GM18499 (cell line): ENCODE measurements around the gene CRYGS.
"Not testable (repeated sequence)": the region's sequence is repeated elsewhere in the genome, so short reads cannot be mapped to it uniquely, and the experiment has no call there.

ENCODE experiments used
- ATAC-seq: cut with Tn5 transposase; IDR thresholded peaks from one replicate; pipeline ENCODE4 v1.9.1; 2021; ENCODE audit warnings: moderate number of reproducible peaks; ENCODE audit not compliant: insufficient read depth, unreplicated experiment

CRYGS gene

GRCh38 chr3:186544281-186544680, at the start of gene CRYGS:
TSS of gene CRYGS (minus strand) at chr3:186544380. CDS start at chr3:186544326, 54 bp downstream.
- no peak for ATAC-seq

DNA sequence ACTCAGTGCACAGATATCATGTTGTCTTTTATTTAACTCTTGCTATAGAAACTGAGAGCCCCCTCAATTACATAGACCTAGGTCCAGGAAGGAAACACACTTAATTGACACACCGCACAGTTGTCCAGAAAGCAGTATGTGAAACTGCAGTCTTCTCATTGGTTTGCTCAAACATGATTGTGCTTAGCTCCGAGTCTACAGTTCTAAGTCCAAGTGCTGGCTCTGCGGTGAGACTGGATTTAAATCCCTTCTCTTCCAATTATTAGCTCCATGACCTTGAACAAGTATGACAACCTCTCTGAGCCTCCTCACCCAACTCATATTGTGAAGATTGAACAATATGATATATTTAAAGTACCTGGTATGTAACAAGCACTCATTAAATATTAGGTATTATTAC, 49.7 kb upstream of the CRYGS start:
- no peak for ATAC-seq

DNA sequence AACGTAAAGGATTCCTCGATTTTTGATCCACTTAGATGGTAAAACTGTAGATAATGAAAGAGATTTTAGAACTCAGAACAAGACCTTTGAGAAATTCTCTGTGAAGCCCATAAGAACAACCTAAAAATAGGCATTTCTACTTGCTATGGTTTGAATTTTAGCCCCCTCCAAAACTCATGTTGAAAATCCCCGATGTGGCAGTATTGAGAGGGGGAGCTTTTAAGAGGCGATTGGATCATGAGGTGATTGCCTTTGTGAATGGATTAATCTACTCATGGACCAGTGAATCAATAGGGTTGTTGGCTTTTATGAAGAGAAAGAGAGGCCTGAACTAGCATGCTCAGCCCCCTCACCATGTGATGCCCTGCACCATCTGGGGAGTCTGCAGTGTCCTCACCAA, 48.5 kb upstream of the CRYGS start:
- no peak for ATAC-seq

- no peak for ATAC-seq
Observed at GRCh38 chr3:186590580-186591295, 46.6 kb upstream of the CRYGS start.

DNA sequence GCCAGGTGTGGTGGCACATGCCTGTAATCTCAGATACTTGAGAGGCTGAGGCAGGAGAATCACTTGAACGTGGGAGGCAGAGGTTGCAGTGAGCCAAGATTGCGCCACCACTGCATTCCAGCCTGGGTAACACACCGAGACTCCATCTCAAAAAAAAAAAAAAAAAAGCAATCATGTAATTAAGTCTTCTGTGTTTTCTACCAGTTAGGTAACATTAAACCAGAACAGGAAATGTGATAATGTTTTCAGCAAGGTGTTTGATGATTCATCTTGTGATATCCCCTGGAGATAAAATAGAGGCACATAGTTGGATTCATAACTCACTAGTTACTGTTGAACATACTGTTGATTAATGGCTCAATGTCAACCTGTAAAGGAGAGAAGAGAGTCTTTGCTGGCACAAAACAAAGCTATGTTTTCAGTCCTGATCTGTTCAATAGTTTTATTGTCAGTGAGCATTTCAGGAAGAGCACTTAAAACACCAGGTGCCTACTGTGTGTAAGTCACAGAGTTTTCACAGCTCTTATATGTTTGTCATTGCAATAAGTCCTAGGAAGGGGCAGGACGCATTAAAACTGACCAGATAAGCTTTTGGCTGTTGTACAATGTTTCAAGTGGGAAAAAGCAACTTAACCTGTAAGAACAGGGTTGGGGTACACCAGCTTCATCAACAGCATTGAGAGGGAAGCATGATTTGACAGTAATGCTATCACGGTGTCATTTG, 45.8 kb upstream of the CRYGS start:
- ATAC-seq, result no peak

GRCh38 chr3:186589121-186589520, 44.9 kb upstream of the CRYGS start:
- ATAC-seq, result no peak

DNA sequence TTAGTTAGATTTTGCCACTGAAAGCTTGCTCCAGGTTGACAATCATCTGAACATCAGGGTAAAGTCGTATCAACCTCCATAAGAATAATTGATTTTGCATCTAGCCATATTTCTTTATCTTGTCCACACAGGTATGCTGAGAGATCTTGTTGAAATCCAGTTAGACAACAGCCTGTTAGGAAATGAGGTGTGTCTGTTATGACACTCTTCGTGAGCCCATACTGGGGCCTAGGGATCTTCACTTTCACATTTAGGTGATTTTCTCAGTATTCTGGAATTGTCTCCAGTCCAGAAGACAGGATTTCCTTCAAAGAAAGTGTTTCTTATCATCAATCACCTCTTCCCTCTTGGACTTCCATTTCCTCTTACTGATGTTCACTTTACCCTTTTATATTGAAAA, 44.5 kb upstream of the CRYGS start:
- ATAC-seq, result no peak

DNA sequence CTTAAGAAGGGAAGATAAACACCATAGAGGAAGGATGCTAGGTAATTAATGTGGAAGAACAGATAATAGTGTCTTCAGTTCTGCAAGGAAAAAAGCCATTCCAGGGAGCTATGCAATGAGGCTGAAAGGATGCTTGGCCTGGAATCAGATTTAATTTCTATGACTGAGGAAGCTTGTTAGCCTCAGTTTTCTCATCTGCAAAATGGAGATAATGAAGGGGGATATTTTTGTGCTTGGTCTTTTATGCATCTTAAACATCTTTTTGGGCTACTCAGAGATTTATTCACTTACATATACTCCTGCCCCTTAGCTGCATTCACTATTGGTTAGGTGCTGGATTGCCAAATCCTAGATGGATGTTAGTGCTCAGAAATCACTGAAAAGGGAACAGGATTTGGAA, 43.0 kb upstream of the CRYGS start:
- ATAC-seq, result no peak

DNA sequence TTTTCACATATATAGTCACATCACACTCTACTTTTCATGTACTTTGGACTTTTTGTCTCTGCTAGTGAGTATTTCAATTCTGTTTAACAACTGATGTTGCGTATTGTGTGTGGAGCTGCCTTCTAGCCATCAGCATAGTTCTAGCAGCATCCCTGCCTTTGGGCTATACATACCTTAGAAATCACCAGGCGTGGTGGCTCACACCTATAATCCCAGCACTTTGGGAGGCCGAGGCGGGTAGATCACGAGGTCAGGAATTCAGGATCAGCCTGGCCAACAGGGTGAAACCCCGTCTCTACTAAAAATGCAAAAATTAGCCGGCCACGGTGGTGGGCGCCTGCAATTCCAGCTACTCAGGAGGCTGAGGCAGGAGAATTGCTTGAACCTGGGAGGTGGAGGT, 42.1 kb upstream of the CRYGS start:
- ATAC-seq, result not testable (repeated sequence)

DNA sequence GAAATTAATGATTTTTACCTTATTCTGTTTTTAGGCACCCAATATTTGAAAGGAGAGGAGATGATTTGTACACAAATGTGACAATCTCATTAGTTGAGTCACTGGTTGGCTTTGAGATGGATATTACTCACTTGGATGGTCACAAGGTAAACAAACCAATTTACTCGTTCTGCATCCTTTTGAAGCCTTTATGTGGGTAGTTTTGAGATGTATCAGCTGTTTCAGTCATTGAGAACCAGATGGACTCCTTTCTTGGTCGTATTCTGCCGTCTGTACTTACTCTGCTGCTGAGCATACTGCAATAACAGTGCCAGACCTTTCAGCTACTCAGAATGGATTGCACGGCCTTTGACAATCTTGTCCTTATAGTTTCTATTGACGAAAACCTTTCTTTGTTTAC, 39.7 kb upstream of the CRYGS start:
- no peak for ATAC-seq

DNA sequence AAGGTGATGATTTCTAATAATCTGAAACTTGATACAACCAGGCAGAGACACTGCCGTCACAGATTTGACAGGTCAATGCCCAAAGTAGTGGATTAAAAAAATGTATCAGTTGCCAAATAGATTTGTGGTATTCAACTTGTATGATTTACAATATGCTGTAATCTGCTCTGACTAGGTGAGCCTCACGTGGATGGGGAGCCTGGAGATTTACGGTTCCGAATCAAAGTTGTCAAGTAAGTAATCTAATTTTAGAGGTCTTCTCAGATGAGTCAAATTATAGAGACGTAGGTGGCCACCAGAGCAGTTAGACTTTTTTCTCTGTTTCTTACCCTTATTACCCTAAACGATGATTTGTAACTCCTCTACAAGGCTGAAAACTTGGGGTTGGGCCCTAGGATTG, 38.4 kb upstream of the CRYGS start:
- no peak for ATAC-seq

GRCh38 chr3:186580785-186581184, 36.6 kb upstream of the CRYGS start:
- no peak for ATAC-seq

- no peak for ATAC-seq
Observed at GRCh38 chr3:186577521-186577920, 33.3 kb upstream of the CRYGS start.

GRCh38 chr3:186571644-186572013, 27.4 kb upstream of the CRYGS start:
- no peak for ATAC-seq

DNA sequence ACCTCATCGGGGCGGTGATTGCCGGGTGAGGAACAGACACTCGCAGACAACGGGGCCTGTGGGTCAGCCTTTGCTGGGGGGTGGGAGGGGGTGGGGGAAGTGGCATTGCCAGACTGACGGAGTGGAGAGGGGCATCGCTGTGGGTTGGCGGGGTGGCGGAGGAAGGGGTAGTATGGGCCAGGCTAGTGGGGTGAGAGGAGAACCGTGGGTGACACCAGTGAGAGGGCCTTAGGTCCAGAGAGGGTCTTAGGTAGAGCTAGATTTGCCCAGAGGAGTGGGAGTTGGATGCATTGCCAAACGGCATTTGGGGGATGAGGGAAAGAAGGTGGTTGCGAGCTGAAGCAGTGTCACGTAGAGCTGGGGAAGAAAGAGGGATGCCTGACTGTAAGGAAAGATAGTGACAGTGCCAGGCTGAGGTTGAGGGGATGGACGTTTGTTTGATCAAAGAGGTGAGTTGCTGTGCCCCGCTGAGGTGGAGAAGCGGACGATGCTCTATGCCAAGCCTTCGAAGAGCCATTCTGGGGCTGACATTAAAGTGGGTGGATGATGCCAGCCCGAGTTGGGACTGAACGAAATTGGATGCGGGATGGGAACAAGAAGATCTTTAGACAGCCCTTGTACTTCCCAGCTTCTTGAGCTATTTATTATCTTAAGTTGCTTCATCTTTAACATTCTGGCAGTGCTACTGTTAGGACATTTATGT, 26.9 kb upstream of the CRYGS start:
- ATAC-seq, result no peak

GRCh38 chr3:186570096-186570940, 26.1 kb upstream of the CRYGS start, which contains the start of gene DNAJB11:
TSS of gene DNAJB11 (plus strand) at chr3:186570720. CDS start at chr3:186570898, 178 bp downstream.
- peak; percentile 77 for ATAC-seq

DNA sequence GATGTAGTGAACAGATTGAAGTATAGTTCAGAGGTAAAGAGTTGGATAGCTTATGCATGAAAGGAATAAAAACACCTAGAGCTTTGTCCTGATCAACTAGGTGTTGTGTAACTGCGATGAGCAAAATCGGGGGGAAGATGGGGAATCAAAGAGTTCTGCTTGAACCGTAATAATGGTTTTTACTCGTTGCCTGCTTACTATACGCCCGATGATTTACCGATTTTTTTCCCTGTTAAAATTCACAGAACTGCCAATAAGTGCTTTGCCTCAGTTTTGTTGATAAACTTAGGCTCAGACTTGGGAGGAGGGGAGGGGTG, 25.6 kb upstream of the CRYGS start:
- ATAC-seq, result no peak

GRCh38 chr3:186569361-186569760, 25.2 kb upstream of the CRYGS start:
- not testable (repeated sequence) for ATAC-seq

DNA sequence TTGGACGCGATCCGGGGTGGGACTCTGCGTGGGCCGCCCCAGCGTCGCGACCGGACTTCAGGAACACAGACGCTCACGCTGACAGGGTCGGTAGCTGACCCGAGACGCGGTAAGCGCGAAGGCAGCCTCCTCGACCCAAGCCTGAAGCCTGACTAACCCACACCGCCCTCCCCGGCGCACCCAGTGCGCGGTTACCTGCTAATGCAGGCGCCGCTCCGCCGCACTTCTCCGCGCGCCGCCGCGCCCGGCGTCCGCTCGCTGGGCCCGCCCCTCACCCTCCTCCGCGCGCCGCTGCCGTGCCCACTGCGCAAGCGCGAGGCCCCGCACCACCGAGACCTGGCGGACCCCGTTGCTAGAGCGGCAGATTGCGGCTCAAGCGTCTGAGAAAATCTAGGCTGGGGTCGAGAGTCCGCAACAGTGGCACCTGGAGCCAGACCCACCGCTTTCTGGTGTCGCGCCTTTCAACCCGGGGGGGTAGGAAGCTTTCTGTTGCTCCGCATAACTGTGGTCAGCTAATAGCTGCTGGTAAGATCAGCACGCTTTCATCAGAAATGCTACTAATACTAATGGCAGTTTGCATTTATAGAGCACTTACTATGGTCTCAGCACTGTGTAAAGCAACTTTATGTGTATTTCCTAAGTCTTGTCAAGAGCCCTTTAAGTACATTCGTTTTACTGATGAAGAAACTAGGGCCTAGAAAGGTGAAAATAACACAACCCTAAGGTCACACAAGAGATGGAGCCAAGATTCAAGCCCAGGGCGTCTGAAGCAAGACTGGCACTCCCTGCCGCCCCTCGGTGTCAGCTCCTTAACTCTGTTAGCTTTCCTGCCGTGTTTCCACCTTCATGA, 23.1 kb upstream of the CRYGS start, which contains the start of gene TBCCD1:
TSS of gene TBCCD1 (minus strand) at position 268 of the 850 bp plus-strand sequence. CDS start 3,010 bp downstream, outside the sequence.
- ATAC-seq, result peak; percentile 31

DNA sequence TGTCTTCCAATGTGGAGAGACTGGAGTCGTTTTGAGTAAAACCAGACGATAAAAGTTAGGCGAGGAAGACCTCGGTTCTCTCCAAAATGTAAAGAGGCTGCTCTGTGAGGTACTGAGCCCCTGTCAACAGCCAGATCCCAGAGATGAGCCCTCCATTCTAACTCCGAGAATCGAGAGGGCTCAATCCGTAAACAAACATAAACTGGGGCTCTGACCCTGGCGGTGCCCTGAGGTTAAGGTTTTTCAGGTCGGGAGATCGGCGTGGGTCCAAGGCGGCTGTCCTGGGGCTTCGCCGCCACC, 22.5 kb upstream of the CRYGS start:
- no peak for ATAC-seq
